Measurements from ENCODE around the gene IL1RAPL2.

IL1RAPL2 gene

DNA sequence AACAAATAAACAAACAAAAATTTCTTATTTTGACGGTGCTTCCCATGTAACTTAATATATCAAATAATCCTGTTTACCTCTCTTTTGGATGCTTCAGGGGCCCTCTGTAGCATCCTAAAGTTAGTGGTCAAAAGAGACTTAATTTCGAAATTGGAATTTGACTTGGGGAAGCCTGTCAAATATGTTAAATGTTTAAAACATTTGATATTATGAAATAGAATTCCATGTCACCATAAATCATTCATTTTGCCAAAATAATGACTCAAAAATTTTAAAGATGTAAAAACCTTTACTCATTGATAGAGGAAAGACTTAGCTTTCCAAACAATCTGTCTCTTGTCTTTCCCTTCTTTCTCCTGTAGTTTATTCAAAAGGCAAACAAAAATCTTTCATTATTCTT is 675.1 kb downstream of the IL1RAPL2 start:
- Histone ChIP-seq H3K4me1 (ENCODE audit: insufficient read depth, low read length) (no peaks in the 10 kb centered on the region), H3K9me3 (ENCODE audit: low read length) (no peaks in the 10 kb centered on the region), H3K36me3 (ENCODE audit: insufficient read depth, low read length) (no peaks in the 10 kb centered on the region), H3K4me3 (ENCODE audit: low read length) (no peak overlapping the region), H3K27me3 (ENCODE audit: insufficient read depth, low read length) (no peaks in the 10 kb centered on the region), H2AFZ (ENCODE audit: low read depth, low read length) (no peak overlapping the region)

DNA sequence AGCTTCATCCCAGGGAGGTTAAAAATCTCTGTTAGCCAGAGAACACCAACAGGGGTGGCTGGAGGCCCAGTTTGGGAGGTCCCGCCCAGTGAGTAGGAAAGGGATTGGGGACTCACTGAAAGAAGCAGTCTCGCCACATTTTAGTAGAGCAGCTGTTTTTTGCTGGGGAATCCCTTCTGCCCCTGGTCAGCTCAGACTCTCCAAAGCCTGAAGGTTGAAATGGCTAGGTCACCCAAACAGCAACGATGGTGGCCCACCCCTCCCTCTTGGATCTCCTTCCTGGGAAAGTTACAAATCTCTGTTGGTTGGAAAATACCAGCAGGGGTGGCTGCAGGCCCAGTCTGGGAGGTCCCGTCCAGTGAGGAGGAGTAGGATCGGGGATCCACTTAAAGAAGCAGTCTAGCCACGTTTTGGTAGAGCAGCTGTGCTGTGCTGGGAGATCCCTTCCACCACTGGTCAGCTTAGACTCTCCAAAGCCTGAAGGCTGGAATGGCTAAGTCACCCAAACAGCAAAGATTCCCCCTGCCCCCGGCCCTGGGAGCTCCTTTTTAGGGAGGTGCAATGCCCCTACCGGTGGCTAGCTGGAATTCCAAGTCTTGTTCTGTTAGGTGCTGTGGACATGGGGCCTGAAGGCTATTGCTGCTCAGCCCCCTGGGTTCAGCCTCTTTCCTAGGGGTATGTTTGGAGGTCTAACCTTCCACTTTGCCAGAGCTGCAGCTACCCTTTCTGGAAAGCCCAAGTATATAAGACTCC is 694.5 kb downstream of the IL1RAPL2 start:
- Histone ChIP-seq H3K4me3 (ENCODE audit: low read length) (no peak overlapping the region), H3K36me3 (ENCODE audit: insufficient read depth, low read length) (no peaks in the 10 kb centered on the region), H3K9me3 (ENCODE audit: low read length) (no peaks in the 10 kb centered on the region), H3K4me1 (ENCODE audit: insufficient read depth, low read length) (no peaks in the 10 kb centered on the region), H3K27me3 (ENCODE audit: insufficient read depth, low read length) (no peaks in the 10 kb centered on the region), H2AFZ (ENCODE audit: low read depth, low read length) (no peak overlapping the region)

DNA sequence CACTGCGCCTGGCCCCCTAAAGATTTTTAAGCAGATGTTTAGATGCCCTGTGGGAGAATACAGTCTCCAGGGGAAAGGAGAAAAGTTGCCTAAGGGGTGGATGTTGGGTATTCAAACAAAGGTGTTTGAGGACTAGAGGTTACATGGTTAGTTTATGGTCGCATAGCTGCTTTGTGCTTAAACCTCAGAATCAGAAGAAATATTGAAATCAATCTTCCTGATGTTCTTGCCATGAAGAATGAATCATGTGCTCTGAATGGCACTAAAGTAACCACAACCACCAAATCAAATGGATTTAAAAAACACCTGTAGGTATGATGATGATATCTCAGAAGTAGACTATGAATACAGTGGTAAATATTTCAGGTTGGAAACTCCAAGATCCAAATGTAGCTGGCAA is 697.2 kb downstream of the IL1RAPL2 start:
- no peaks in the 10 kb centered on the region for H3K9me3 ChIP-seq (ENCODE audit: low read length)
- H3K27me3 ChIP-seq (ENCODE audit: insufficient read depth, low read length) = no peaks in the 10 kb centered on the region
- H3K4me1 ChIP-seq (ENCODE audit: insufficient read depth, low read length) = no peaks in the 10 kb centered on the region
- no peaks in the 10 kb centered on the region for H3K36me3 ChIP-seq (ENCODE audit: insufficient read depth, low read length)
- H2AFZ ChIP-seq (ENCODE audit: low read depth, low read length) = no peak overlapping the region
- no peak overlapping the region for H3K4me3 ChIP-seq (ENCODE audit: low read length)

DNA sequence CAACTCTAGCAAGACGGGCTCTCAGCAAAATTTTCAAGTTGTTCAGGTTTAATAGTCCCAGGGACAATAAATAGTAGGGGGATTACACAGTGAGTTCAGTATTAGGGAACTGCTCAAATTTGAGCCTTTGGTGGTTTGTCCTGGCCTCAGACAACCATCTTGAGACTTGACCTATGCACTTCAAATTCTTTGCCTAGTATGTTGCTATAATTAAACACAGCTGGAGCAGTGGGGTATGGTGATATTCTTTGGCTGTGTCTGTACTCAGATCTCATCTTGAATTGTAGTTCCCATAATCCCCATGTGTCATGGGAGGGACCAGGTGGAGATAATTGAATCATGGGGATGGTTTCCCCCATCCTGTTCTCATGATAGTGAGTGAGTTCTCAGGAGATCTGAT is 697.8 kb downstream of the IL1RAPL2 start:
- H3K4me1 ChIP-seq (ENCODE audit: insufficient read depth, low read length) = no peaks in the 10 kb centered on the region
- H3K36me3 ChIP-seq (ENCODE audit: insufficient read depth, low read length) = no peaks in the 10 kb centered on the region
- H3K9me3 ChIP-seq (ENCODE audit: low read length) = no peaks in the 10 kb centered on the region
- H2AFZ ChIP-seq (ENCODE audit: low read depth, low read length) = no peak overlapping the region
- H3K27me3 ChIP-seq (ENCODE audit: insufficient read depth, low read length) = no peaks in the 10 kb centered on the region
- H3K4me3 ChIP-seq (ENCODE audit: low read length) = no peak overlapping the region

DNA sequence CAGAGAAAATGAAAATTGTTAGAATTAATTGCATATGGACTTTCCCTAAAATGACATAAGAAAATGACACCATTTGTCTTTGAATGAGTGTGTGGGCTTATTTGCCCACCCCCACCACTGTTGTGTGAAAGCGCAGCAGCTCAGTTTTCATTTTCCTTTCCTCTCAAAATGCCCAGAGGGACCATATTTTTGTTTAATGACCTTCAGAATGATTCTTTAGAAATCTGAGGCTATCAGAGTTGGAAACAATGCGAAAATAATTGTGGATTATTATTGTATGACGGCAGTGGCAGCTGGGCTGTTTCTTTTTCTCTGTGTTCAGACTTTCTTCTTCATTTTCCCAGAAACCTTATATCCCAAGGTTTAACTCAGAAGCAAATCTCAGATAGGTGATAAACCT is 699.1 kb downstream of the IL1RAPL2 start:
- H2AFZ ChIP-seq (ENCODE audit: low read depth, low read length) = no peak overlapping the region
- H3K4me1 ChIP-seq (ENCODE audit: insufficient read depth, low read length) = no peaks in the 10 kb centered on the region
- H3K4me3 ChIP-seq (ENCODE audit: low read length) = no peak overlapping the region
- H3K27me3 ChIP-seq (ENCODE audit: insufficient read depth, low read length) = no peaks in the 10 kb centered on the region
- no peaks in the 10 kb centered on the region for H3K36me3 ChIP-seq (ENCODE audit: insufficient read depth, low read length)
- no peaks in the 10 kb centered on the region for H3K9me3 ChIP-seq (ENCODE audit: low read length)

DNA sequence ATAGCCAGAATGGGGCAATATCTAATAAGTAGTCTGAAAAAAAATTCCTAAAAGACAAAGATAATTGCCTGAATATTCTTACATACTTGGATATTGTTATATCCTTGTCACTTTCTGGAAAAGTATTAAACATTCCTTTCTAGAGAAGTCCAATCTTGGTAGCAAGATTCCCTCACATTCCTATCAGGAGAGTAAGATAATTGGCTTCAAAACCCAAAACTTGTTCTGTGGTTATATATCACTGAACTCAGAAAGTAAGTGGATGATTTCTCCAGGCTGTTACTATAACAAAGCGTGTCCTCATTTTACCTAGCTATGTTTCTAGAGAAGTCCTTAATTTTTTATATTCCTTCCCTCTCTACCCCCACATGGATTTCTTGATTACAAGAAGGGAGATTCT is 700.5 kb downstream of the IL1RAPL2 start:
- H2AFZ ChIP-seq (ENCODE audit: low read depth, low read length) = no peak overlapping the region
- H3K4me3 ChIP-seq (ENCODE audit: low read length) = no peak overlapping the region
- no peaks in the 10 kb centered on the region for H3K27me3 ChIP-seq (ENCODE audit: insufficient read depth, low read length)
- no peaks in the 10 kb centered on the region for H3K4me1 ChIP-seq (ENCODE audit: insufficient read depth, low read length)
- H3K36me3 ChIP-seq (ENCODE audit: insufficient read depth, low read length) = no peaks in the 10 kb centered on the region
- H3K9me3 ChIP-seq (ENCODE audit: low read length) = no peaks in the 10 kb centered on the region

DNA sequence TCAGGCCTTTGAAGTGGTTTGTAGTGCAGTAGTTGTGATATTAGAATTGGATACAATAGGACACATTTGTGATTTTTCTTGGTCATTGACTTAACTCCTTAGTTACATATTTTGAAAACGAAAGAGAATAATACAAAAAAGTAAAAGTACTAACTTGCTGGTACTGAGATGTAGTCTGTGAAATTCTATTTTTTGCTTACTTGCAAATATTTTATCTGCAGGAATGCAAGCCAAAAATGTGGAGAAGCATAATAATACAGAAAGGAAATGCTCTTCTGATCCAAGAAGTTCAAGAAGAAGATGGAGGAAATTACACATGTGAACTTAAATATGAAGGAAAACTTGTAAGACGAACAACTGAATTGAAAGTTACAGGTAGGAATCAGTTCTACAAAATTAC is 701.2 kb downstream of the IL1RAPL2 start:
- Histone ChIP-seq H3K4me3 (ENCODE audit: low read length) (no peak overlapping the region), H3K4me1 (ENCODE audit: insufficient read depth, low read length) (no peaks in the 10 kb centered on the region), H3K36me3 (ENCODE audit: insufficient read depth, low read length) (no peaks in the 10 kb centered on the region), H3K9me3 (ENCODE audit: low read length) (no peaks in the 10 kb centered on the region), H3K27me3 (ENCODE audit: insufficient read depth, low read length) (no peaks in the 10 kb centered on the region), H2AFZ (ENCODE audit: low read depth, low read length) (no peak overlapping the region)

DNA sequence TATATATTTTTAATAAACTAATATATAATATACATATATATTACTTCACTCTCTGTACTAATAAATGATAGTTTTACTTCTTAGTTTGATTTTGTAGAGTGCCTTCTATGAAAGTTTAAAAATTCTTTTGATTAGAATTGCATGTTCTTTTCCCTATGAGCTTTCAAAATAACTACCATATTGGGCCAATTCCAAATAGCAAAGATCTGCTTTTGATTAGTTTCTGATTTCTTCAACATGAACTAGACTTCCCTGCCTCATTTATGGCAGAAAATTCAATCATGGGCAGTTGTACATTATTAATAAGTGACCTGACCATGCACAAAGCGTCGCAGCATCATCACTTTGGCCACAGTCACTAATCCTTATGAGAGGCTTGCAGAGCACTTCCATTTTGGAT is 703.4 kb downstream of the IL1RAPL2 start:
- Histone ChIP-seq H3K4me1 (ENCODE audit: insufficient read depth, low read length) (no peaks in the 10 kb centered on the region), H3K27me3 (ENCODE audit: insufficient read depth, low read length) (peaks cover 3% of the 10 kb centered on the region), H2AFZ (ENCODE audit: low read depth, low read length) (no peak overlapping the region), H3K4me3 (ENCODE audit: low read length) (no peak overlapping the region), H3K9me3 (ENCODE audit: low read length) (no peaks in the 10 kb centered on the region), H3K36me3 (ENCODE audit: insufficient read depth, low read length) (no peaks in the 10 kb centered on the region)

DNA sequence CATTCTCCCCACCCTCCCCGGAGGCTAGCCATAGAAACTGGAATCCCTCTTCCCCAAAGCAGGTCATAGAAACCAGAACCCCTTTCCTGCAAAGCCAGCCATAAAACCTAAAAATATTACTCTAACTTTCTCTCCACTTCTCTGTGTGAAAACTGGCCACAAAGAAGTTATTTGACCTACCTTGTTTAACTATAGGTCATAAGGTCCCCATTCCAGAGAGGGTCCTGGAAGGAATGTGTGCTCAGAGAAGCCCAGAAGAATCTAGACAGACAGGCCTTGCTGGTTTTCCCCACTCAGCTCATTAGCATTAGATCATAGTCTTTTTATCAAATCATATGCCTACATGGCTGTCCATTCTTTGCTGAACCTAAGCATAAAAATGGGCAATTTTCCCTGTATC is 707.3 kb downstream of the IL1RAPL2 start:
- Histone ChIP-seq H2AFZ (ENCODE audit: low read depth, low read length) (no peak overlapping the region), H3K27me3 (ENCODE audit: insufficient read depth, low read length) (peaks cover 3% of the 10 kb centered on the region), H3K4me1 (ENCODE audit: insufficient read depth, low read length) (no peaks in the 10 kb centered on the region)

DNA sequence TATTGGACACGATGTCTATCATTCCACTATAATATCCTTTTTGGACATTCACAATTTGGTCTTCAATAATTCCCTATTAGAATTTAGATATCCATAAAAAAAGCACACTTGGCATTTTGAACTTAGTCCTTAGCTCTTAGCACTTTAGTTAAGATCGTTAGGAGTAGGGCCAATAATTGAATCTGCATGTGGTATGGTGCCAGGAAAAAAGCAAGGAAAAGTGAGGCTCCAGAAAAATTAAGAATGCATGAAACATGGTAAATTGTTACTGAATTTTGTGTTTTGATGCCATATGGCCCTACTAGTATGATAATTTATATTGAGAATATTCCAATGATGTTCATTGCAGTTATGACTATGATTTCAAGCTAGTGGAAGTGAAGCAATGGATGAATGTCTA is 708.1 kb downstream of the IL1RAPL2 start:
- H3K4me1 ChIP-seq (ENCODE audit: insufficient read depth, low read length) = no peaks in the 10 kb centered on the region
- H3K4me3 ChIP-seq (ENCODE audit: low read length) = no peak overlapping the region
- H3K9me3 ChIP-seq (ENCODE audit: low read length) = no peaks in the 10 kb centered on the region
- H3K27me3 ChIP-seq (ENCODE audit: insufficient read depth, low read length) = peaks cover 3% of the 10 kb centered on the region
- no peaks in the 10 kb centered on the region for H3K36me3 ChIP-seq (ENCODE audit: insufficient read depth, low read length)
- H2AFZ ChIP-seq (ENCODE audit: low read depth, low read length) = no peak overlapping the region

More for the DNA sequence above, 707.3 kb downstream of the IL1RAPL2 start:
- Histone ChIP-seq H3K36me3 (ENCODE audit: insufficient read depth, low read length) (no peaks in the 10 kb centered on the region), H3K4me3 (ENCODE audit: low read length) (no peak overlapping the region), H3K9me3 (ENCODE audit: low read length) (no peaks in the 10 kb centered on the region)

DNA sequence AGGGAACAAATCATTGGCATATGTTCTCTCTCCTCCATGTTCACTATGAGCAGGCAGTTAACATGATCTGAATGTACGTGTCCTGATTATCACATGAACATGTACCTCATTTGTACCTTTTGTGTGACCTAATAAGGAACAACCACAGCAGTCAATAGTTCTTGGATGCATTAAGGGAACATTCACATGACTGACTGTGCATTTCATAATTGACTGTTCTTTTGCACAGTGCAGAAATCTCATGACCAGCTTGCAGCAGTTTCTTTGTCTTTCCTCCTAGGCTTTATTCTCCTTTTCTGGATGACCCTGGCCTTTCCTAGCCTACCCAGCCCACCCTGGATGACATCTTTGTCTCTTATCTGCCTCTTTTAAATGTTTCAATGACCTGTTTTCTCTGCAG is 711.1 kb downstream of the IL1RAPL2 start:
- H3K4me1 ChIP-seq (ENCODE audit: insufficient read depth, low read length) = no peaks in the 10 kb centered on the region

DNA sequence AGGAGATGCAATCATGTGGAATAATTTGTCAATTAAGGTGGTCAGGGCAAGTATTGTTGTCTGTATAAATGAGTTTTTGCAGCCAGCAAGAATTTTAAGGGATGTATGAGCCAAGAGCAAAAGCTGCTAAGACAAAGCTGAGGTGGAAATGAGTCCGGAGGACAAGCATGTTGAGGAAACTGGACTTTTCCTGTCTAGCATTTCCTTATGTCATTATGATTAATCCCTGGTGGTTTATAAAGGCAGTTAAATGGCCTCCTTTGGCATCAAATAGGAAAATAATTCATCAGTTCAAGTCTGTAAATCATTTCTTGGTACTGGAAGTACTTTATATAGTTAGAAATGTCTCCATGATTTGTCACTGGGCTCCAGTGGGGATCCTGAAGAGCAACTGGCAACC is 716.1 kb downstream of the IL1RAPL2 start:
- no peak overlapping the region for H2AFZ ChIP-seq (ENCODE audit: low read depth, low read length)
- no peak overlapping the region for H3K4me3 ChIP-seq (ENCODE audit: low read length)

More for the DNA sequence above, 711.1 kb downstream of the IL1RAPL2 start:
- H3K9me3 ChIP-seq (ENCODE audit: low read length) = no peaks in the 10 kb centered on the region
- no peak overlapping the region for H2AFZ ChIP-seq (ENCODE audit: low read depth, low read length)
- no peak overlapping the region for H3K4me3 ChIP-seq (ENCODE audit: low read length)
- no peaks in the 10 kb centered on the region for H3K36me3 ChIP-seq (ENCODE audit: insufficient read depth, low read length)
- H3K27me3 ChIP-seq (ENCODE audit: insufficient read depth, low read length) = peaks cover 3% of the 10 kb centered on the region

DNA sequence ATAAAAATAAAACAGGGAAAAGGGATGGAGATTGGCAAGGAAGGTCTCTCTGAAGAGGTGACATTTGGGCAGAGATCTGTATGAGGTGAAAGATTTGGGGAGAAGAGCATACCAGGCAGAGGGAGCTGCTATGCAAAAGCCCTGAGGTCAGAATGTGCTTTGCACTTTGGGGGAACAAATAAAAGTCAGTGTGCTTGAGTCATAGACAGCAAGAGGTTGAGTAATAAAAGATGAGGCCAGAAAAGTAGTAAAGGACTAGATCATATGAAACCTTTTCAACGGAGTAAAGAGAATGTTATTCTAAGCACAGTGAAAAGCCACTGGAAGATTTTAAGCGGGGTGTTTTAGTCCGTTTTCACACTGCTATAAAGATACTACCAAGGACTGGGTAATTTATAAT is 731.0 kb downstream of the IL1RAPL2 start:
- no peak overlapping the region for H2AFZ ChIP-seq (ENCODE audit: low read depth, low read length)
- H3K4me3 ChIP-seq (ENCODE audit: low read length) = no peak overlapping the region
- no peaks in the 10 kb centered on the region for H3K9me3 ChIP-seq (ENCODE audit: low read length)
- H3K27me3 ChIP-seq (ENCODE audit: insufficient read depth, low read length) = no peaks in the 10 kb centered on the region
- no peaks in the 10 kb centered on the region for H3K4me1 ChIP-seq (ENCODE audit: insufficient read depth, low read length)
- no peaks in the 10 kb centered on the region for H3K36me3 ChIP-seq (ENCODE audit: insufficient read depth, low read length)

More for the DNA sequence above, 716.1 kb downstream of the IL1RAPL2 start:
- H3K9me3 ChIP-seq (ENCODE audit: low read length) = no peaks in the 10 kb centered on the region
- H3K4me1 ChIP-seq (ENCODE audit: insufficient read depth, low read length) = no peaks in the 10 kb centered on the region
- no peaks in the 10 kb centered on the region for H3K36me3 ChIP-seq (ENCODE audit: insufficient read depth, low read length)
- no peaks in the 10 kb centered on the region for H3K27me3 ChIP-seq (ENCODE audit: insufficient read depth, low read length)

DNA sequence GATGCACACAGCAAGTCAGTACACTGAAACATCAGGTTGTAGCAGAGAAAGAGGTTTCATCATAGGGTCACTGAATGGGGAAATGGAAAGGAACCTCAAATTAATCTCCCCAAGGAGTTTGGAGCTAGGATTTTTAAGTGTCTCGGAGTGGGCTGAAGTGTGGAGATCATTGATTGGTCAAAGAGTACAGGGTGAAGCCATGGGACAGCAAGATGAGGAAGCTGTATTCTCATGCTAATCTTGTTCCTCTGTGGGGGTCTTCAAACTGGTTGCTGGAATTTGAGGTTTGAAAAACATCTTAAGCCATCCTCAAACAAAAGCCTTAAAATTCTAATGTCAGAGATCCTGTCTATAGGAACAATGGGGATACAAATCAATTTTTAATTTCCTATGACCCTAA is 733.3 kb downstream of the IL1RAPL2 start:
- no peak overlapping the region for H2AFZ ChIP-seq (ENCODE audit: low read depth, low read length)
- H3K9me3 ChIP-seq (ENCODE audit: low read length) = no peaks in the 10 kb centered on the region
- H3K4me3 ChIP-seq (ENCODE audit: low read length) = no peak overlapping the region
- no peaks in the 10 kb centered on the region for H3K36me3 ChIP-seq (ENCODE audit: insufficient read depth, low read length)
- H3K27me3 ChIP-seq (ENCODE audit: insufficient read depth, low read length) = no peaks in the 10 kb centered on the region
- no peaks in the 10 kb centered on the region for H3K4me1 ChIP-seq (ENCODE audit: insufficient read depth, low read length)

Data from neuron (in vitro differentiated cells).